GM06990 (cell line): Measurements from ENCODE around the gene ITGA6.

Experiments
- DNase-seq: peaks from one replicate; pipeline ENCODE4 v3.0.0-alpha.2; 2011; ENCODE audit not compliant: insufficient read length; ENCODE audit errors: extremely low read depth
- H3K27me3 ChIP-seq: replicated peaks from 2 replicates; pipeline ENCODE4 v1.6.0; 2011; ENCODE audit warnings: low read length; ENCODE audit not compliant: control insufficient read depth, insufficient read depth
- H3K36me3 ChIP-seq: 2 replicates; pipeline ENCODE4 v1.5.1; 2011; ENCODE audit warnings: low read length; ENCODE audit not compliant: control insufficient read depth, insufficient read depth
- H3K4me3 ChIP-seq: replicated peaks from 2 replicates; pipeline ENCODE4 v1.5.1; 2011; ENCODE audit warnings: low read depth, mild to moderate bottlenecking, control low read depth, low read length
- CTCF ChIP-seq: IDR thresholded peaks from 2 replicates; pipeline ENCODE4 v1.5.1; 2011; ENCODE audit warnings: low read length, control low read depth, mild to moderate bottlenecking, inconsistent platforms; ENCODE audit not compliant: insufficient read depth, poor library complexity, severe bottlenecking

Gene ITGA6

GRCh38 chr2:172394002-172394401 is 33.4 kb upstream of the ITGA6 start:
- DNase-seq, result no peak
- TF ChIP-seq CTCF, result no peak
- Histone ChIP-seq H3K36me3 (no peaks in the 10 kb centered on the region), H3K27me3 (no peaks in the 10 kb centered on the region; the same call in 1 of the 2 replicates), H3K4me3 (no peak overlapping the region)

- H3K36me3 ChIP-seq, result no peaks in the 10 kb centered on the region
- no peak overlapping the region for H3K4me3 ChIP-seq
- TF ChIP-seq CTCF, result no peak
- no peak for DNase-seq
- no peaks in the 10 kb centered on the region; the same call in 1 of the 2 replicates for H3K27me3 ChIP-seq
These were observed 31.9 kb upstream of the ITGA6 start for GRCh38 chr2:172395503-172395902.

GRCh38 chr2:172397148-172397834 is 30.1 kb upstream of the ITGA6 start:
- no peak for DNase-seq
- Histone ChIP-seq H3K36me3 (no peaks in the 10 kb centered on the region), H3K4me3 (no peak overlapping the region), H3K27me3 (no peaks in the 10 kb centered on the region; the same call in 1 of the 2 replicates)
- TF ChIP-seq CTCF, result no peak

- Histone ChIP-seq H3K36me3 (no peaks in the 10 kb centered on the region), H3K27me3 (no peaks in the 10 kb centered on the region; the same call in none of the 2 replicates), H3K4me3 (no peak overlapping the region)
- no peak for TF ChIP-seq CTCF
- DNase-seq, result no peak
These were observed 28.9 kb upstream of the ITGA6 start for GRCh38 chr2:172398440-172398839.

- no peaks in the 10 kb centered on the region; the same call in none of the 2 replicates for H3K27me3 ChIP-seq
- DNase-seq, result no peak
- H3K4me3 ChIP-seq, result no peak overlapping the region
- no peaks in the 10 kb centered on the region for H3K36me3 ChIP-seq
- no peak for TF ChIP-seq CTCF
These were observed 27.6 kb upstream of the ITGA6 start for GRCh38 chr2:172399765-172400164.
